OCI-LY1 (cell line): ENCODE results near the gene RPLP2.
A peak's percentile ranks its signal among the peaks of the same experiment; 100 is the strongest.

Source experiments
- H2AFZ ChIP-seq: fragments of 200-600 bp; sonication (generic), shearing (Covaris generic); 2 replicates; pipeline ENCODE4 v1.6.0; 2014; ENCODE audit warnings: antibody characterized with exemption, mild to moderate bottlenecking, low read length
- H3F3A ChIP-seq: fragments of 200-600 bp; sonication (generic), shearing (Covaris generic); 2 replicates; pipeline ENCODE4 v1.6.0; 2014; ENCODE audit warnings: mild to moderate bottlenecking, antibody characterized with exemption, low read length, moderate library complexity; ENCODE audit not compliant: insufficient read depth
- H3K27ac ChIP-seq: fragments of 200-600 bp; sonication (generic); 2 replicates; pipeline ENCODE4 v1.5.1; 2014; ENCODE audit warnings: low read length, mixed run types, mild to moderate bottlenecking, low read depth; ENCODE audit not compliant: poor library complexity, severe bottlenecking
- H3K27me3 ChIP-seq: fragments of 200-600 bp; sonication (generic); 2 replicates; pipeline ENCODE4 v1.6.0; 2014; ENCODE audit warnings: antibody characterized with exemption, mild to moderate bottlenecking, low read length, moderate library complexity; ENCODE audit not compliant: insufficient read depth
- H3K36me3 ChIP-seq: fragments of 200-600 bp; sonication (generic); 2 replicates; pipeline ENCODE4 v1.6.1; 2014; ENCODE audit warnings: mild to moderate bottlenecking, antibody characterized with exemption, low read length, moderate library complexity, mixed read lengths; ENCODE audit not compliant: insufficient read depth
- H3K4me1 ChIP-seq: fragments of 200-600 bp; sonication (generic); 2 replicates; pipeline ENCODE4 v1.5.1; 2014; ENCODE audit warnings: mild to moderate bottlenecking, low read length, moderate library complexity; ENCODE audit not compliant: insufficient read depth, severe bottlenecking
- H3K4me2 ChIP-seq: fragments of 200-600 bp; sonication (generic), shearing (Covaris generic); 2 replicates; pipeline ENCODE4 v1.6.1; 2014; ENCODE audit warnings: low read length
- H3K4me3 ChIP-seq: fragments of 200-600 bp; sonication (generic); 2 replicates; pipeline ENCODE4 v1.5.1; 2014; ENCODE audit warnings: low read length, low read depth, mild to moderate bottlenecking, mixed read lengths; ENCODE audit not compliant: poor library complexity, severe bottlenecking
- H3K79me2 ChIP-seq: fragments of 200-600 bp; shearing (Covaris generic); 2 replicates; pipeline ENCODE4 v1.6.1; 2016; ENCODE audit warnings: mixed run types, low read length, mixed read lengths; ENCODE audit not compliant: insufficient read depth
- H3K9ac ChIP-seq: fragments of 200-600 bp; sonication (generic), shearing (Covaris generic); 2 replicates; pipeline ENCODE4 v1.6.1; 2014; ENCODE audit warnings: mild to moderate bottlenecking, low read length, mixed read lengths
- H3K9me2 ChIP-seq: fragments of 200-600 bp; sonication (generic), shearing (Covaris generic); 2 replicates; pipeline ENCODE4 v1.6.1; 2014; ENCODE audit warnings: low read depth, mild to moderate bottlenecking, low read length, mixed read lengths
- H3K9me3 ChIP-seq: fragments of 200-600 bp; shearing (Covaris generic); 2 replicates; pipeline ENCODE4 v1.6.1; 2014; ENCODE audit warnings: low read length, mixed read lengths
- H4K20me1 ChIP-seq: fragments of 200-600 bp; sonication (generic), shearing (Covaris generic); 2 replicates; pipeline ENCODE4 v1.6.0; 2016; ENCODE audit warnings: mild to moderate bottlenecking, low read length; ENCODE audit not compliant: insufficient read depth
- CTCF ChIP-seq: fragments of 200-600 bp; sonication (generic), shearing (Covaris generic); IDR thresholded peaks from 2 replicates; pipeline ENCODE4 v1.5.1; 2017; ENCODE audit warnings: mild to moderate bottlenecking, antibody characterized with exemption, low read length, moderate library complexity, mixed read lengths
- EZH2 ChIP-seq: fragments of 200-600 bp; sonication (generic), shearing (Covaris generic); IDR thresholded peaks from 2 replicates; pipeline ENCODE4 v1.8.0; 2017; ENCODE audit warnings: borderline replicate concordance, mixed run types, mild to moderate bottlenecking, antibody characterized with exemption, low read length, moderate library complexity, mixed read lengths

Gene RPLP2

DNA sequence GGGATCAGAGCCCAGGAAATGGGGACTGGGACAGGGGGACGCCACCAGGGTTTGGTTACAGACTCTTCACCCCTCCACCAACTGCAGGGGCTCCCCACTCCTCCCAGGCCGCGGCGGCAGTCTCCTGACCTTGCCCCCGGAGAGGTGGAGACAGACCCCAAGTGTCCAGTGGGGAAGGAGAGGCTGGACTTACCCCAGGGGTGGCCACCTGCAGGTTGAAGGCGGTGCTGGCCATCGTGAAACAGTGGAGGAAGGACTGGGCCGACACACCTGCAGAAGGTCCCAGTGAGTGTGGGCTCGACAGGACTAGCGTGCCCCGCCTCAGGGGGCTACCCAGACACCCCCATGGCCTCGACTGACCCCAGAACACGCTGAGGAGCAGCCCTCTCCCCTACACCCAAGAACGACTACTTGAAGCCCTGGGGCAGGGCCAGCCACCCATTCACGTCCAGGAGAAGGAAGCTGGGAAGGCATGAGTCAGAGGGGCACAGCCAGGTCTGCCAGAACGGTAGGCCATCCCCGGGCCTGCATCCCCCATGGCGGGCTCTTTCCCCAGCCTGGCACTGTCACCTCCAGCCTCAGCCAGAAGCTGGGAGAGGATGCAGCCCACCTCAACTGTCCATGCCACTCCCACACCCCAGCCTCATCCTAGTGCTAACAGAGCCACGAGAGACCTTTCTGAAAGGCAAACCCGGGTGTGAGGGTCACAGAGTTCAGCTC is 34.7 kb upstream of the RPLP2 start:
- H3K9ac ChIP-seq = peak overlapping the region; percentile 22; the same call in 1 of the 2 replicates
- peaks cover 37% of the 10 kb centered on the region for H3K4me1 ChIP-seq
- no peaks in the 10 kb centered on the region for H4K20me1 ChIP-seq
- H3K4me3 ChIP-seq = peak overlapping the region; percentile 93
- peaks cover 19% of the 10 kb centered on the region for H3K79me2 ChIP-seq
- H3K36me3 ChIP-seq = peaks cover 57% of the 10 kb centered on the region
- no peaks in the 10 kb centered on the region for H3K27me3 ChIP-seq
- no peak overlapping the region for H2AFZ ChIP-seq
- TF ChIP-seq CTCF = no peak
- no peak for TF ChIP-seq EZH2
- H3K27ac ChIP-seq = no peak overlapping the region
- H3K4me2 ChIP-seq = peak overlapping the region; percentile 83
- no peaks in the 10 kb centered on the region for H3F3A ChIP-seq
- H3K9me3 ChIP-seq = no peaks in the 10 kb centered on the region
- H3K9me2 ChIP-seq = no peaks in the 10 kb centered on the region

- H3K9ac ChIP-seq = peak overlapping the region; percentile 83
- peaks cover 37% of the 10 kb centered on the region for H3K4me1 ChIP-seq
- no peaks in the 10 kb centered on the region for H3K9me3 ChIP-seq
- peak overlapping the region; percentile 93 for H3K4me3 ChIP-seq
- TF ChIP-seq EZH2 (no peak), CTCF (no peak)
- no peaks in the 10 kb centered on the region for H3K9me2 ChIP-seq
- no peaks in the 10 kb centered on the region for H4K20me1 ChIP-seq
- H3K4me2 ChIP-seq = peak overlapping the region; percentile 83
- H3K27ac ChIP-seq = peak overlapping the region; percentile 26
- no peak overlapping the region for H2AFZ ChIP-seq
- H3F3A ChIP-seq = no peaks in the 10 kb centered on the region
- no peaks in the 10 kb centered on the region for H3K27me3 ChIP-seq
- peaks cover 19% of the 10 kb centered on the region for H3K79me2 ChIP-seq
- H3K36me3 ChIP-seq = peaks cover 52% of the 10 kb centered on the region
These were observed 33.6 kb upstream of the RPLP2 start for GRCh38 chr11:776263-776560.

DNA sequence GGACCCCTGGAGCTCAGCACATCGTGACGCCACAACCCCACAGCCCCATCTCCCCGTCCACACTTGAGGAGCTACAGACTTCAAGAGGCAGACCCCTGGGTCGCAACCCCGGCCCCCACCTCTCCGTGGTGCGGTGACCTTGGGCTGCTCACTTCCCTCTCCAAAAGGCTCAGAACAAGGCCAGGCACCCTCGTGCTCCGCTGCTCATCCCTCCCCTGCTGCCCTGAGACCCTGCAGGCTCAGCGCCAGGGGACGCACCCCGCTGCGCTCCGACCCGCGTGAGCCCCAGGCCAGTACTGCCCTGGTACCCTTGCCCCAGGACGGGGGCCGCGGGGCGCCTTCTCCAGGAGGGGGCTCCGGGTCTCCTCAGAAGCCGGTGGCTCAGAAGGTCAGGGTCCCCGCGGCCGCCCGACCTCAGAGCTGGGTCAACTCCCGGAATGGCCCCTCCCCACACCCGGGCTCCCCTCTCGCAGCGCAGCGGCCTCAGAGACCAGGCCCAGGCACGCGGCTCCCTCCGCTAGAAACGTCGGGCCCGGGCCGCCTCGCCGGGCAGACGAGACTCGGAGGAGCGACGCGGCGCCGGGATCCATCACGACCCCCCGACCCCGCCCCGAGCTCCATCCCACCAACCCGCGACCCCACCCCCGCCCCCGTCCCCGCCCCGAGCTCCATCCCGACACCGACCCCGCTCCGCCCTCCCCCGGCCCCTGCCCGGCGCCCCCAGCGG is 33.0 kb upstream of the RPLP2 start:
- Histone ChIP-seq H3K9me2 (no peaks in the 10 kb centered on the region), H3K27ac (peak overlapping the region; percentile 26), H3K27me3 (no peaks in the 10 kb centered on the region), H2AFZ (no peak overlapping the region), H3K9ac (peak overlapping the region; percentile 83), H3K4me1 (peaks cover 42% of the 10 kb centered on the region), H3K36me3 (peaks cover 48% of the 10 kb centered on the region), H3K9me3 (no peaks in the 10 kb centered on the region), H3F3A (no peaks in the 10 kb centered on the region), H3K79me2 (peaks cover 19% of the 10 kb centered on the region), H4K20me1 (no peaks in the 10 kb centered on the region), H3K4me2 (peak overlapping the region; percentile 84), H3K4me3 (peak overlapping the region; percentile 93)
- TF ChIP-seq CTCF (peak; percentile 11; the same call in 1 of the 2 replicates), EZH2 (no peak)
